Breast epithelium (tissue), 4 donors: ENCODE data around the gene GALNT2. TPM values are rescaled to one million over a fixed set of nuclear protein-coding genes. Genes with fewer than 3 reads are reported as not detected.

Experiments
- DNase-seq, 2 donors: peaks; one replicate each; pipeline ENCODE4 v3.0.0-alpha.2; 2019; ENCODE audit warnings: low spot score in 2 of 2
- H3K27ac ChIP-seq, 2 donors: fragments of 200-600 bp; sonication (generic) in 1 of 2; one replicate each; pipeline ENCODE4 v1.5.1; 2016 to 2019; ENCODE audit warnings: mild to moderate bottlenecking in 1 of 2
- H3K27me3 ChIP-seq, 2 donors: fragments of 200-600 bp; sonication (generic) in 1 of 2; one replicate each; pipeline versions ENCODE4 v1.5.1 to v1.6.0; 2017 to 2019; ENCODE audit warnings: control low read depth in 1 of 2, mild to moderate bottlenecking in 1 of 2
- H3K36me3 ChIP-seq: fragments of 200-600 bp; one replicate; pipeline ENCODE4 v1.5.1; 2019
- H3K4me1 ChIP-seq, 2 donors: fragments of 200-600 bp; sonication (generic); one replicate each; pipeline ENCODE4 v1.5.1; 2016 to 2019; ENCODE audit warnings: control low read depth in 1 of 2
- H3K4me3 ChIP-seq, 3 donors: fragments of 200-600 bp; sonication (generic); 1 replicate in 2 of 3; 2 replicates in 1 of 3; pipeline ENCODE4 v1.5.1; 2016 to 2019; ENCODE audit warnings: mild to moderate bottlenecking in 3 of 3, moderate library complexity in 2 of 3
- H3K9me3 ChIP-seq, 2 donors: fragments of 200-600 bp; sonication (generic) in 1 of 2; one replicate each; pipeline ENCODE4 v1.5.1; 2016 to 2019; ENCODE audit warnings: control low read depth in 1 of 2
- CTCF ChIP-seq, 3 donors: fragments of 450-650 bp; IDR thresholded peaks; one replicate each; pipeline ENCODE4 v1.5.1; 2016 to 2017; ENCODE audit warnings: antibody characterized with exemption in 3 of 3, mild to moderate bottlenecking in 3 of 3, moderate library complexity in 3 of 3
- POLR2A ChIP-seq: fragments of 450-650 bp; IDR thresholded peaks from one replicate; pipeline ENCODE4 v1.6.1; 2016; ENCODE audit warnings: antibody characterized with exemption, mild to moderate bottlenecking, moderate library complexity
- POLR2AphosphoS5 ChIP-seq, 3 donors: sonication (generic); formaldehyde crosslinking; IDR thresholded peaks; one replicate each; pipeline ENCODE4 v1.6.1; 2017; ENCODE audit warnings: antibody characterized with exemption in 3 of 3
- intact Hi-C: fragments of 100-400 bp; cut with DNase I; formaldehyde crosslinking; loops from one replicate; pipeline ENCODE4 v1.15.1; 2023; ENCODE audit warnings: low total_unique reads
- total RNA-seq, 3 donors: library from RNA; depleted of rRNA; stranded (reverse); fragments of >200 nt; gene quantifications; one replicate each; pipeline ENCODE4 v1.1.0, GENCODE V29; 2016

GALNT2 gene
- total RNA-seq, 3 donors from 2014 or later, result 27.4 to 53.0 (median 42.6) TPM

GRCh38 chr1:230070321-230071208, 3.5 kb downstream of the GALNT2 start:
- no peak overlapping the region for H3K27ac ChIP-seq
- no peaks in the 10 kb centered on the region for H3K9me3 ChIP-seq
- no peaks in the 10 kb centered on the region for H3K4me1 ChIP-seq
- H3K4me3 ChIP-seq, result no peak overlapping the region
- H3K27me3 ChIP-seq, result no peaks in the 10 kb centered on the region
- no peaks in the 10 kb centered on the region for H3K36me3 ChIP-seq
- TF ChIP-seq POLR2AphosphoS5 (IDR thresholded peaks at IDR 0.05) (no peak), POLR2A (no peak), CTCF (IDR thresholded peaks at IDR 0.05) (no peak)
- intact Hi-C loops, result no loop called here
- no peak for DNase-seq

GRCh38 chr1:230071316-230071715, 4.3 kb downstream of the GALNT2 start:
- H3K36me3 ChIP-seq, result no peaks in the 10 kb centered on the region
- no peaks in the 10 kb centered on the region for H3K9me3 ChIP-seq
- H3K4me3 ChIP-seq, result no peak overlapping the region
- TF ChIP-seq POLR2A (no peak), POLR2AphosphoS5 (IDR thresholded peaks at IDR 0.05) (no peak), CTCF (IDR thresholded peaks at IDR 0.05) (no peak)
- H3K4me1 ChIP-seq, result no peaks in the 10 kb centered on the region
- H3K27me3 ChIP-seq, result no peaks in the 10 kb centered on the region
- intact Hi-C loops, result no loop called here
- no peak for DNase-seq
- H3K27ac ChIP-seq, result no peak overlapping the region

GRCh38 chr1:230072296-230072695, 5.3 kb downstream of the GALNT2 start:
- H3K9me3 ChIP-seq, result no peaks in the 10 kb centered on the region
- H3K4me1 ChIP-seq, result no peaks in the 10 kb centered on the region
- no peak overlapping the region for H3K4me3 ChIP-seq
- no peak for DNase-seq
- no peaks in the 10 kb centered on the region for H3K27me3 ChIP-seq
- intact Hi-C loops, result no loop called here
- no peak for TF ChIP-seq POLR2A
- TF ChIP-seq POLR2AphosphoS5 (IDR thresholded peaks at IDR 0.05), result no peak
- TF ChIP-seq CTCF (IDR thresholded peaks at IDR 0.05), result no peak
- H3K27ac ChIP-seq, result peak overlapping the region in 1 of 2 donors; percentile 2
- no peaks in the 10 kb centered on the region for H3K36me3 ChIP-seq

GRCh38 chr1:230072866-230073265, 5.8 kb downstream of the GALNT2 start:
- TF ChIP-seq CTCF (IDR thresholded peaks at IDR 0.05), result no peak
- TF ChIP-seq POLR2AphosphoS5 (IDR thresholded peaks at IDR 0.05), result no peak
- no peak for TF ChIP-seq POLR2A
- Histone ChIP-seq H3K4me3 (no peak overlapping the region), H3K9me3 (no peaks in the 10 kb centered on the region), H3K27me3 (no peaks in the 10 kb centered on the region), H3K36me3 (no peaks in the 10 kb centered on the region), H3K27ac (no peak overlapping the region), H3K4me1 (no peaks in the 10 kb centered on the region)
- intact Hi-C loops, result no loop called here
- no peak for DNase-seq

- no peak for DNase-seq
- Histone ChIP-seq H3K36me3 (no peaks in the 10 kb centered on the region), H3K4me1 (no peaks in the 10 kb centered on the region), H3K27me3 (no peaks in the 10 kb centered on the region), H3K27ac (peak overlapping the region in 1 of 2 donors; percentile 13), H3K9me3 (no peaks in the 10 kb centered on the region), H3K4me3 (no peak overlapping the region)
- intact Hi-C loops, result no loop called here
- TF ChIP-seq POLR2A (no peak), POLR2AphosphoS5 (IDR thresholded peaks at IDR 0.05) (no peak), CTCF (IDR thresholded peaks at IDR 0.05) (no peak)
Measured at GRCh38 chr1:230073371-230074035, 6.5 kb downstream of the GALNT2 start.
